Right cardiac atrium (tissue), 5 donors: ENCODE measurements around the gene ZRANB1. TPM values are rescaled to one million over a fixed set of nuclear protein-coding genes. Genes with fewer than 3 reads are reported as not detected.
A peak's percentile ranks its signal among the peaks of the same experiment; 100 is the strongest.

ENCODE experiments used
- ATAC-seq, 2 donors: fragments of 200-7000 bp; cut with Tn5 transposase; one replicate each; pipeline versions ENCODE4 v1.8.0 to v1.9.1; 2020; ENCODE audit warnings: moderate library complexity in 2 of 2, mild to moderate bottlenecking in 1 of 2
- DNase-seq, 3 donors: peaks; one replicate each; pipeline ENCODE4 v3.0.0-alpha.2; 2020
- H3K27ac ChIP-seq: one replicate; pipeline ENCODE4 v1.5.1; 2013; ENCODE audit warnings: mild to moderate bottlenecking, low read length, control low read depth, moderate library complexity
- H3K27me3 ChIP-seq: one replicate; pipeline ENCODE4 v1.6.1; 2013; ENCODE audit not compliant: control insufficient read depth, insufficient read depth
- H3K4me1 ChIP-seq: one replicate; pipeline ENCODE4 v1.6.1; 2013; ENCODE audit warnings: low read length; ENCODE audit not compliant: control insufficient read depth, insufficient read depth
- H3K4me3 ChIP-seq: one replicate; pipeline ENCODE4 v1.5.1; 2013; ENCODE audit warnings: low read length, control low read depth
- H3K9me3 ChIP-seq: one replicate; pipeline ENCODE4 v1.6.1; 2013; ENCODE audit warnings: low read length; ENCODE audit not compliant: control insufficient read depth
- WGBS: extraction: QIAGEN DNeasy Blood & Tissue Kit; methylation state at CpG from one replicate; pipeline ENCODE4 v1.1.7; 2013; 5-methylcytosine and 5-hydroxymethylcytosine counted together
- intact Hi-C, 4 donors: fragments of 100-400 bp; cut with DNase I; formaldehyde crosslinking; loops; one replicate each; pipeline versions ENCODE4 v1.11.0 to v1.14.0; 2022 to 2023
- polyA plus RNA-seq: library from polyadenylated mRNA; stranded (reverse); fragments of 200-250 nt; gene quantifications from one replicate; pipeline ENCODE4 v1.2.3, GENCODE V29; 2013
- total RNA-seq, 4 donors: library from RNA; stranded (reverse); fragmentation: NEBNext Ultra II Directional; extraction: Animal tissue kit (Norgen Biotek cat#: 25700); gene quantifications; one replicate each; pipeline ENCODE4 v1.2.1, GENCODE V29; 2021
- donor health status: healthy with polysubstance abuse.
- donor health status: DM: no; HTN: yes; CAD: no.
- donor health status: DM: no; HTN: no; CAD: no.
- donor health status: DM: no; HTN: yes; CAD: no; lungs with severe emphysema.
- donor health status: DM: yes; HTN: yes; CAD: no.

Gene ZRANB1
- total and polyA plus RNA-seq, 5 donors, result 14.4 to 32.2 (median 27.7) TPM

DNA sequence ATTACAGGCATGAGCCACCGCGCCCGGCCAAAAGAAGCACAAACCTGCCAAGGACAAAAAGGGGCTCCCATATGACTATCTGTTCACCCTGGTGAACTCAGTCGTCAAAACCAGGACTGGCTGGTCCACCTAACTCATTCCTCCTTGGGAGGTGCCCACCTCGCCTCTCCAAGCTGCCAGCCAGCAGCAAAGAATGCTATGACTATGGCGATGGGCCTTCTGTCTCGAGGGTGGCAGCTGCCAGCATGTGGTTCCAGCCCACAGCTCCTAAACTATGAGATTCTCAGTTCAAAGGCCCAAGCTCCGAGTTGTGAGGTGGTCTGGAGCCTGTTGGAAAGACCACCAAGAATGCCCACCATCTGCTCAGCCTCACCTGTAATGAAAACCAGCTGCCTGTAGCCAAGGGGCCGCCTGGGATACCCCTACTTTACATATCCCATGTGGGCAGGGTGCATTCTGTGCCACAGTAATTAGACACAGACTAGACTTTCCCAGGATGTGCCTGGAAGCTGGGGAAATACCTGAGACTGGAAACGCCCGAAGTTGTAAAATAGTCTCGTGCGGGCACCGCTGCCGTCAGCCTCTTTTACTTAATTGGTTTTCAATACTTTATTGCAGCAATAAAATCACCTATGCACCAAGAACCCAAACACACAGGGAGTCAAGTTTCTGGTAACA is 71.1 kb downstream of the ZRANB1 start:
- no peak overlapping the region for H3K4me3 ChIP-seq
- H3K4me1 ChIP-seq, result peaks cover 46% of the 10 kb centered on the region
- DNase-seq (peak; percentile 2 to 23 (median 20)), ATAC-seq (no peak)
- WGBS, result 96% methylated on average over 15 of the region's 15 CpGs
- no peaks in the 10 kb centered on the region for H3K27me3 ChIP-seq
- intact Hi-C loops, result no loop called here
- peak overlapping the region; percentile 9 for H3K27ac ChIP-seq
- no peaks in the 10 kb centered on the region for H3K9me3 ChIP-seq

DNA sequence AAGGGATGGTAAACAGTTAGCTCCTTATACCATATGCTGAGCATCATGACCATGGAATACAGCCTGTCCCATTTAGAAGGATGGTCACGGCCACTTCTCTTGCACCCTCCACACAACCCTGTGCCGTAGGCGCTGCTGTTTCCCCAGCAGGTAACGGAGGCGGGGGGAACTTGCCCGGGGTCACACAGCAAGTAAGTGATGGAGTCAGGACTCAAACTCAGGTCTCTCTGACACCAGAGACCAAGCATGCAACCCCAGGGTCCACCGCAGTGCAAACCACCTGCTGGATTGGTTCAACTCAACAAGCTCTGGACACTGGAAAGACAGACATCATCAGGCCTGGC is 71.6 kb downstream of the ZRANB1 start:
- H3K4me1 ChIP-seq, result peaks cover 46% of the 10 kb centered on the region
- ATAC-seq (no peak), DNase-seq (peak in 2 of 3 donors; percentile 13 to 38)
- no peak overlapping the region for H3K27ac ChIP-seq
- WGBS, result 97% methylated on average over 7 of the region's 7 CpGs
- H3K9me3 ChIP-seq, result no peaks in the 10 kb centered on the region
- no peaks in the 10 kb centered on the region for H3K27me3 ChIP-seq
- intact Hi-C loops, result no loop called here
- H3K4me3 ChIP-seq, result no peak overlapping the region

DNA sequence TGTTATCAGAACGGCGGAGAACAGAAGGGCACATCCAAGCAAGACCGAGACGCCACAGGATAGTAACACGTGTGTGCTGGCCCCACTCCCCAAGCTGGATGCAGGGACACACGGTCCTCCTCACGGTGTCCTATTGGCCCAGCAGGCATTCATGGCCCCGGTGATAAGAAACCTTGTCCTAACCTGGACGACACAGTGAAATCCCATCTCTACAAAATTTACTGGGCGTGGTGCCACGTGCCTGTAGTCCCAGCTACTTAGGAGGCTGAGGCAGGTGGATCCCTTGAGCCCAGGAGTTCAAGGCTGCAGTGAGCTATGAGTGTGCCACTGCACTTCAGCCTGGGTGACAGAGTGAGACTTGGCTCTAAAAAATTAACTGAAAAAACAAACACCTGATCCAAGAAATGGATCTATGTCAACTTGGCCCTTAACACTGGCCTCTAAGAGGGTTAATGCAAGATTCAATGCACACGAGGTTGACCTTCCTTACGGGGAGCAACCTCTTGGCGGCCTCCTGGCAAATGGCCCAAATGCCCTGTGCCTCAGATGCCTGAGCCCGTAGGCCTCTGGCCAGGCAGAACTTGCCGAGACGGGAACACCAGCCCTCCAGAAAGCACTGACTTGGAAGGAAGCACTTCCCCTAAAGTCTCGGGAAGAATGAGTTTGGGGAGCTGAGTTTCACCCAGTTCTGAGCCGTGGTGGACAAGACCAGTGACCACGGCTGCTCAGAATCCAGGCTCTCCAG is 72.3 kb downstream of the ZRANB1 start:
- H3K4me1 ChIP-seq, result peaks cover 48% of the 10 kb centered on the region
- H3K27ac ChIP-seq, result peak overlapping the region; percentile 92
- no peaks in the 10 kb centered on the region for H3K27me3 ChIP-seq
- DNase-seq (peak in 2 of 3 donors; percentile 76 to 77), ATAC-seq (no peak)
- WGBS, result 68% methylated on average over 20 of the region's 20 CpGs
- intact Hi-C loops, result no loop called here
- no peak overlapping the region for H3K4me3 ChIP-seq
- H3K9me3 ChIP-seq, result no peaks in the 10 kb centered on the region

DNA sequence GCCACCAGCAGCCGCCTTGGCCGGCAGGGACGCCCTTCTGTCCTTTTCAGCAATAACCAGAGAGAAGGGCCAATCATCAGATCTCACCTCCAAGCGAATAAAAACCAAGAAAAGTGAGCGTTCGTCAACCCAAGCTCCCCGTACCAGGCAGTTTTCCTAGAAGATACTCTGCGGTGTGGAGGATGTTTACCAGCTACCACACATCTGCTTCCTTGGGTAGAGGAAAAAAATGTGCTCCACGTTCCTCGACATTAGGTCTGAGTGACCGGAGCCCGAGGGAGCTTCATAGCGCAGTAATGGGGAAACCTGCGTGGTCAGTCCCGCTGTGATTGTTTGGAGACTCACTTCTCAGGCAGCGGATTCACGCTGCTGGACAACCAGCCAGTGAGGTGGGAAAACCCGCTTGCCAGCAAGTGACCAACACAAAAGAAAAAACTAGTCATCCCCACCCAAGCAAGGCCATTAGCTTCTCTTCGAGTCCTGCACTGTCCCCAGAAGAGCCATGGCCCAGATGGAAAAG is 73.0 kb downstream of the ZRANB1 start:
- H3K9me3 ChIP-seq, result no peaks in the 10 kb centered on the region
- H3K4me1 ChIP-seq, result peaks cover 50% of the 10 kb centered on the region
- no peak for ATAC-seq
- H3K27ac ChIP-seq, result peak overlapping the region; percentile 92
- intact Hi-C loops, result no loop called here
- 76% methylated on average over 19 of the region's 19 CpGs for WGBS
- no peaks in the 10 kb centered on the region for H3K27me3 ChIP-seq
- DNase-seq, result peak in 1 of 3 donors; percentile 51
- H3K4me3 ChIP-seq, result no peak overlapping the region

DNA sequence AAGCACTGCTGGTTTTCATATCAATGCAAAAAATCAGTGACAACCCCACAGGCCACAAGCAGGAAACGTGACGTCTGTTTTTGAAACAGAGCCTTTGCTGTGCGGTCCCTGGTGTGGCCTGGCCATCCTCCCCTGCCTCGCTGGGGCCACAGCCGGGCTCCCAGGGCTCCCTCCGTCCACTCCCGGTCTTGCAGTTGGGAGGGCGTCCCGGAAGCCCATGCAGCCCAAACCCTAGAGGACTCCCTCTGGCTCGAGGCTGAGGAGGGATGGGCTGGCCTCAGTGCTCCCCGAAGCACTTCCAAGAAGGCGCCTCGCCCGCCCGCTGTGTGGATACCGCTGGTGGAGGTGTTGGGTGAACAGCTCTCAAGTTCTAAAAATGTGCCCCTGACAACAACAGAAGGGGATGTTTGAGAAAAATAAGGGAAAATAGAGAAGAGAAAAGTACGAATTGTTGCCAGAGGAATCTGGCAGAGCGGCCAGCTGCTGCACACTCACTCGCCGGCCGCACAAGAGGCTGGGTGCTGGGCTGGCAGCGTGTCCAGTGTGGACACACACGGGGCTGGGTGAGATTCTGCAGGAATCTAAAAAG is 73.5 kb downstream of the ZRANB1 start:
- Histone ChIP-seq H3K4me1 (peaks cover 50% of the 10 kb centered on the region), H3K27ac (peak overlapping the region; percentile 92), H3K9me3 (no peaks in the 10 kb centered on the region), H3K4me3 (no peak overlapping the region), H3K27me3 (no peaks in the 10 kb centered on the region)
- ATAC-seq (peak; percentile 49 to 59), DNase-seq (peak; percentile 64 to 85 (median 84))
- WGBS, result 24% methylated on average over 23 of the region's 23 CpGs
- intact Hi-C loops, result no loop called here

DNA sequence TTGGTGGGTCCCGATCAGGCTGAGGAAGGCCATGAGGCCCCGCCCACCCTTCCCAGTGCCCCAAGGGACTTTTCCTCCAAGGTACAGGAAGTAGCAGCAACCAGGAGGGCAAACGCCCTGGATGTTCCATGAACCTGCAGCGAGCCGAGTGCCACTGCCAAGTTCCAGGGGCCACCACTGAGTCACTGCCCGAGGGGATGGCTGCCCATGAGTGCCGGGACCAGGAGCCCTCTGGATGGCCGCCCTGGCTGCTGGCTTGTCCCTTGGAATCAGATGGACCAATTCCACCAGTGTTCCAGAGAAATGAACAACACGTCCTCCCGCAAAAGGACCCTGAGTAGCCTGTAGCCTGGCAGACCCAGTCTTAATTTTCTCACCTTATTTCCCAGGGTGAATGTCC is 74.2 kb downstream of the ZRANB1 start:
- WGBS, result 46% methylated on average over 10 of the region's 10 CpGs
- ATAC-seq (peak; percentile 37 to 51), DNase-seq (peak; percentile 61 to 89 (median 82))
- intact Hi-C loops, result no loop called here
- Histone ChIP-seq H3K9me3 (no peaks in the 10 kb centered on the region), H3K27me3 (no peaks in the 10 kb centered on the region), H3K4me1 (peaks cover 48% of the 10 kb centered on the region), H3K4me3 (no peak overlapping the region), H3K27ac (peak overlapping the region; percentile 92)

DNA sequence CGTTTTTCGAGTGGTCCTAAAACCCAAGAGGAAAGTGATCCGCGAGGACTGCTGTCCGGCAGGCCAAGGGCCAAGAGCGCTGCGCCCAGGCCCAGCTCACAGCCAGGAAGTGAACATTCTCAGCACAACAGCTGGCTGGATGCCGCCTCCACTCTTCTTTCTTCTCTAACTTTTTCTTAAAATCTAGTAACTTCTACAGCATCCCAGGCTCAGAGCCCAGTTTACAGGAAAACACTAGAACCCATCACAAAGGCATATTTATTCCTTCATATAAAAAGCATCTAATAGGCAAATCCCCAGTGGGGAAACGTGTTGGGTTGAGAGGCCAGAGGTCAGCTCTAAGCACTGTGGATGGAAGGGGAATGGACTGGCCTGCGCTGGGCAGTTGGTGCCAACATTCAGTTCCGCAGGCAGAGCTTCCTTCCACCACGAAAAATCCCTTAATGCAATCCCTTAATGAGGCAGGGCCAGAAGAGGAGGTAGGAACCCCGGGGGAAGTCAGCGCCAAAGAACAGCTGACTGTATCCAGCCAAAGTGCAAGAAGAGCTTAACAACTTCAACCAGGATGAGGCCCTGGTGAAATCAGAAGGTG is 74.8 kb downstream of the ZRANB1 start:
- no peaks in the 10 kb centered on the region for H3K9me3 ChIP-seq
- H3K27me3 ChIP-seq, result no peaks in the 10 kb centered on the region
- H3K4me1 ChIP-seq, result peaks cover 49% of the 10 kb centered on the region
- 29% methylated on average over 14 of the region's 14 CpGs for WGBS
- peak; percentile 78 to 94 (median 91) for DNase-seq
- intact Hi-C loops, result no loop called here
- H3K27ac ChIP-seq, result peak overlapping the region; percentile 92
- H3K4me3 ChIP-seq, result no peak overlapping the region
- ATAC-seq, result peak; percentile 46 to 53

DNA sequence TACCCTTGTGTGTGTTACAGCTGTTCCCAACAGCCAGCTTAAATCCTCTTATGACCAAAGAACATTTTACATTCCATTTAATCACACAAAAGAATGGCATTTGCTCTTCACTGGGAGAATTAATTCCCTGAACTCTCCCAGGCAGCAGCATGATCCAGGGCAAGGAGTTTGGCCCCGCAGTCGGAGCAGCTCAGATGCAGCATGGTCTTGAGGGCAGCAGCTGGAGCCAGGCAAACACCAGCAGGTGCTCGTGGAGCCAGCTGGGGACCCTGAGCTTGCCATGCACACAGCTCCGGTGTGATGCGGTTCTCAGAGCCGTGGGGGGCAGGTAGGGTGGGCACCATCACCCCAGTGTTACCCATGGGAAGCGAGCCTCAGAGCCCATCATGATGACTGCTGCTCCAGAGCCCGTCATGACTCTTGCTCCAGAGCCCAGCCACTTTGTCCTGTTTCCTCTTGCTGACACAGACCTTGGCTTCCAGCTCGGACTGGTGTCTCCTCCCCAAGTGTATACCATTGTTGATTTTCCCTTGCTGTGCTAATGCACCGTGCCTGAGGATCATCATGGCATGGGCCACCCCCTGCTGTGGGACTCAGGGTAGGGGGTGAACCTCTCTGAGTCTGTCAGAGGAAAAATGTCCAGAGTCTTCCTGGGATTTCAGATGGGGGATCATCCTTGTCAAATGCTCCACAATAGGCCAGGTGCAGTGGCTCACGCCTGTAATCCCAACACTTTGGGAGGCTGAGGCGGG is 75.8 kb downstream of the ZRANB1 start:
- Histone ChIP-seq H3K4me3 (no peak overlapping the region), H3K4me1 (peaks cover 55% of the 10 kb centered on the region), H3K9me3 (no peaks in the 10 kb centered on the region), H3K27me3 (no peaks in the 10 kb centered on the region), H3K27ac (no peak overlapping the region)
- WGBS, result 81% methylated on average over 12 of the region's 12 CpGs
- peak in 2 of 3 donors; percentile 39 to 48 for DNase-seq
- intact Hi-C loops, result loop anchor here in 1 of 4 donors (1.0 kb wide), 1 partner anchor 16 kb away; no protein-coding TSS in a partner anchor
- ATAC-seq, result no peak

DNA sequence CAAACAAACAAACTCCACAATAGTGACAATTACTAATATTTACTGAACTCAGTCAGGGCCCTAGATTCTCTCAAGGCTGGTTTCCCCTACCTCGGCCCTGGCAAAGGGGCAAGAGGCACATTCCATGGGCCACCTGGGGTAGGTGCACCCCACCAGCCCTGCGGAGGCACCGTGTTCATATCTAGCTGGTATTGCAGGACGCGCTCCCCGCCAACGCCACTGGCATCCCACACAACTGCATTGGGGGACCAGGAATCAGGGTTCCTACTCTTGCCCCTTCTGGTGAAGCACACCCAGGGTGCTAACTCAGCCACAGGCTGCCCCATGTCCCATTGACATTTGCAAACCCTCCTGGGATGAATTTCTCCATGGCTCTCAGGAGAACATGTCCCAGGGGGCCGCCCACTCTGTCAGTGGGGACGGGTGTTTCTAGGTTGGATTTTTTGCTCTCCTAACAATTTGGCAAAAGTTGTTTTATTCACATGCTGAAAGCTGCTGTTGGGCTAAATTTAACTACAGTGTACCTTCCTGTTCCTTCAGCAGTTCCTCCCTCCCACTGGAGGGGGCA is 76.7 kb downstream of the ZRANB1 start:
- Histone ChIP-seq H3K4me3 (no peak overlapping the region), H3K9me3 (no peaks in the 10 kb centered on the region), H3K4me1 (peaks cover 60% of the 10 kb centered on the region), H3K27me3 (no peaks in the 10 kb centered on the region), H3K27ac (no peak overlapping the region)
- intact Hi-C loops, result loop anchor here in 1 of 4 donors (1.0 kb wide), 1 partner anchor 15 kb away; no protein-coding TSS in a partner anchor
- WGBS, result 81% methylated on average over 9 of the region's 9 CpGs
- ATAC-seq (no peak), DNase-seq (peak in 2 of 3 donors; percentile 31 to 53)

DNA sequence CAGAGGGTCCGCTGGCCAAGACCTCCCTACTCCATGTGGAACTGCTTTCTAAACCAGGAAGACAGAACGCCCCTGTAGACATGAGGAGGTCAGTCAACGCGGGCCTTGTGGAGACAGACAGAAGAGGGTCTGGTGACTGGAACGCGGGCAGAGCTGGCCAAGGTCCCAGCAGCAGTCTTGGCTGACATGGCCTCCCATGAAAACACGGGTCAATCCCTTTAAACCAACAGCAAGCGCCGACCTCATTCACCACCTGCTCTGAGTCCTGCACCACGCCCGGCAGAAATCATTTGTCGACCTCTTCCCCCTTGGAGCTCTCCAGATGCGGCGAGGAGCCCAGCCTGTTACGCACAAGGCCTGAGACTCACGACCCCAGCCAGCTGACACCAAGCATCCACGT is 78.5 kb downstream of the ZRANB1 start:
- Histone ChIP-seq H3K9me3 (no peaks in the 10 kb centered on the region), H3K4me1 (peaks cover 50% of the 10 kb centered on the region), H3K27ac (no peak overlapping the region), H3K4me3 (no peak overlapping the region), H3K27me3 (no peaks in the 10 kb centered on the region)
- ATAC-seq, result no peak
- peak in 2 of 3 donors; percentile 50 to 62 for DNase-seq
- intact Hi-C loops, result no loop called here
- 75% methylated on average over 17 of the region's 17 CpGs for WGBS
